Keratinocyte (primary cell): Measurements from ENCODE around the gene GAB2.

Experiments used
- CTCF ChIP-seq, 3 experiments: IDR thresholded peaks in 1 of 3; conservative IDR thresholded peaks in 1 of 3; optimal IDR thresholded peaks in 1 of 3; 2 replicates in 2 of 3; 3 replicates in 1 of 3; pipeline versions ENCODE3 to v1.5.1; 2011; ENCODE audit warnings: low read length in 3 of 3, mild to moderate bottlenecking in 3 of 3, moderate library complexity in 2 of 3, control low read depth in 1 of 3, inconsistent platforms in 1 of 3; ENCODE audit not compliant: insufficient read depth in 2 of 3; ENCODE audit errors: extremely low read depth in 1 of 3
- EZH2 ChIP-seq: IDR thresholded peaks from one replicate; pipeline ENCODE4 v1.6.1; 2012; ENCODE audit warnings: inconsistent platforms, mild to moderate bottlenecking, low read length, moderate library complexity

- TF ChIP-seq EZH2 (no peak), CTCF (optimal IDR thresholded peaks at IDR 0.05 in 1 of 3, IDR thresholded peaks at IDR 0.05 in 1 of 3, conservative IDR thresholded peaks at IDR 0.05 in 1 of 3; ENCODE audit: extremely low read depth in 1 of 3, insufficient read depth in 2 of 3, low read length in 3 of 3) (no peak)
Observed at GRCh38 chr11:78354408-78355308, 63.0 kb downstream of the GAB2 start.
